CMK (cell line): ENCODE measurements around the gene MAP4K2.

Experiments used
- DNase-seq: peaks from one replicate; pipeline ENCODE4 v3.0.0-alpha.2; 2010; ENCODE audit warnings: low read depth

MAP4K2 gene

DNA sequence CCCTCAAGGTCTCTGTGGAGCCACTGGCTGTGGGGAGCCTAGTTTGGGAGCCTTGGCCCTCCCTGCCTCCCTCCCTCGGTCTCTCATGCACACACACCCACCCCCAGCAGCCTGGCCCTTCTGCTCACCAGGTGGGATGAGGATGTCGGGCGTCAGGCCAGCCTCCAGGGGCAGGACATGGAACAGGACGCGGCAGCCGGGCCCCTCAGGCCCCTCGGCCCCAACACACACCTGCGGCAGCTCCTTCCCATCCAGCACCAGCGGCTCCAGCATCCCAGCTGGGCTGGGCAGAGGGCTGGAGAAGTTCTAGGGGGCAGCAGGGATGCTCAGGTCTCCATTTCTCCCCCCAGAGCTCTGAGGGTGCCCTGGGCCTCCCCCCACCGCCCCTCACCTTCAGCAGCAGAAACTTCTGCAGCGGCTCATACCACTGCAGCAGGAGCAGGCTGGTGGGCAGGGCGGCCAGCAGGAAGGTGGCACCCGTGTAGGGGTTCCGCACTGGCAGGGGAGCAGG is 11.2 kb downstream of the MAP4K2 start:
- DNase-seq = no peak

DNA sequence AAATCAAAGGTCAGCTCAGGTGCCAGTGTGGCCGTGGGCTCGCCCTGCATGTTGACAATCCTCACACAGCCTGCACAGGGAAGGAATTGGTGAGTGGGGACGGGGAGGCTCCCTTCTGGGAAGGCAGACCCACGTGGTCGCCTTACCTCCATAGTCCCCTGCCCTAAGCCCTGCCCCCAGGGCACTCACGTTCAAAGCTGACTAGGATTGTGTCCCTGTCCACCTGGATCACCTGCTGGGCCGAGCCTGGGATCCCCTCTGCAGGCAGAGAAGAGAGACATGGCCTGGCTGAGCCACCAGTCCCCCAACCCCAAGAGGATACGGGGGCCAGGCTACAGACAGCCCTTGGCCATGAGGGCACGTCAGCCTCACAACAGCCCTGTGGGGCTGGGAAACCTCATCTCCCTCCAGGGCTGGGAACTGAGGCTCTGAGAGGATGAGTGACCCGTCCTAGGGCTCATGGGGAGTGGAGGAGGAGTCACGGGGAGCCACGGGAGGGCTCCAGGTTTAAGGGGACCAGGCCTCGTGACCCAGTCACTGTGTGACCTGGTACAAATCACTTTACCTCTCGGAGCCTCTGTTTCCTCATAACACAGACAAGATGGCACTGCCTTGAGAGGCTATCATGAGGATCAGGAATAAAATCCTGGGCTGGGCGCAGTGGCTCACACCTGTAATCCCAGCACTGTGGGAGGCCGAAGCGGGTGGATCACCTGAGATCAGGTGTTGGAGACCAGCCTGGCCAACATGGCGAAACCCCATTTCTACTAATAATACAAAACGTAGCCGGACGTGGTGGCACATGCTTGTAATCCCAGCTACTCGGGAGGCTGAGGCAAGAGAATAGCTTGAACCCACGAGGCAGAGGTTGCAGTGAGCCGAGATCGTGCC is 12.6 kb downstream of the MAP4K2 start:
- DNase-seq = no peak

DNA sequence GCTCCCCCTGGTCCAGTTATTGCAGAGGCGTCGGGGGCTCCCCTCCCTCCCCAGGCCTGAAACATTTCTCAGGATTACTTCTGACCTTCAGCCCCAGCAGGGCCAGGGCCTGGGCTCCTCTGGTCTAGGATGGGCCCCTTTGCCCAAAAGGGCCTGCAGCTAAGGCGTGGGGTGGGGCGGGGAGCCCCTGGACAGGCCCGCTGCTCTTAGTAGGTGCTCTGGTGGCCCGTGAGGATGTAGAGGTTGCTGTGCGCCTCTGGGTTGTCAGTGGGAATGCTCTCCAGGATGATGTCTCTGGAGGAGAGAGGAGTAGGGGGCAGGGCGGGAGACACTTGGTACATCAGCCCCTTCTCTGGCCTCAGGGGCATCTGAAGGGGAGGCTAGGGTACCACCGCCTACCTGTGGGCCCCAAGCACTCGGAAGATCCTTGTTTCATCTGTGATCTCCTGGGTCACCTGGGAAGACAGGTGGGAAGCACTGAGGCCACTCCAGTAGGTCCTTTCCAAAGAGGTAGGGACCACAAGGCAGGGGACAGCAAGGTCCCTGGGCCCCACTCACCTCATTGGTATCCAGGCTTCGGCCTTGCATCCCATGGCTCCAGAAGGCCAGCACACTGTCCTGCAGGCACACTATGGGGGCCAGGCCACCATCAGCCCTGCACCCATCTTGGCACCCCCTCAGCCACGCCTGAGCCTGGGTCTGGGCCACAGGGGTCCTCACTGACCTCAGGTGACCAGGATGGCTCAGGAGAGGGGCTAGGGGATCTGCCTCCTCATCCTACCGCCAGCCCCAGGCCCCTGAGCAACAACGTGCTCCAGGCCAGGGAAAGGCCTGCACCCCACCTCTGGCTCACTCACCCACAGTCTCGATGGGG is 13.4 kb downstream of the MAP4K2 start:
- no peak for DNase-seq

DNA sequence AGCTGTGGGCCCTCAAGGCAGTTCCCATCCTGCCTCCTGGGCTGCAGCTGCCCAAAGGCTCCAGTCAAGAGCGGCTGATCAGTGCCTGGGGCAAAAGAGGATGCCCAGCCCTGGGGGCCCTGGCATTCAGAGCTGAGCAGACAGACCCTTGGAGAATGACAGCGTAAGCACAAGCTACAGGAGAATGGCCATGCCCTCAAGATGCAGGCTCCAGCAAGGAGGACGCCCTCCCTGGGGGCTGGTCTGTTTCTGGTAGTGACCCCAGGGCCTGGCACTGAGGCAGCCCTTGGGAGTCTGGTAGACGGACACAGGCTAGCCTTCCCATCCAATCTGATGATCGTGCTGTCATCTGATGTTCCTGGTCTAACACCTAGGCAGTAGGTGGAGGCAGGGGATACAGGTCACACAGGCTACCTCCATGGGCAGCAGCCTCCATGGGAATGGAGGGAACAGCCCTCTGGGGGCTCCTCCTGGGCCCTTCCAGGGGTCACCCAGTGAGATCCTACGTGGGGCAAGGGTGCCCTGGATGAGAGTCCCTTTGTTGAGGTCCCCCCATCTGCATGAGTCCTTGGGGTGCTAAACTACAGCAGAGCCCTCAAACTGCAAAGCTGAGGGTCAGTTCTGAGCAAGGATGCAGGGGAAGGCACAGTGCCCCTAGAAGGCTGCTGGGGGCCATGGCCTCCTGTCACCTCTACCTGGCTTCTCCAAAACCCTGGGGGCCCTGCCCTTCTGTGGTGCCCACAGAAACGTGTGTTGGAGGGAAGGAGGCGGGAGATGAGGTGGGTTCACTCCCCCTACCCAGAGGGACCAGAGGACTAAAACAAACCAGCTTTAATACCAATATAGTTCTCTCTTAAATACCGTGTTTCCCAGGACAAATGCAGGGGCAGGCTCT is 14.4 kb downstream of the MAP4K2 start:
- DNase-seq = no peak

DNA sequence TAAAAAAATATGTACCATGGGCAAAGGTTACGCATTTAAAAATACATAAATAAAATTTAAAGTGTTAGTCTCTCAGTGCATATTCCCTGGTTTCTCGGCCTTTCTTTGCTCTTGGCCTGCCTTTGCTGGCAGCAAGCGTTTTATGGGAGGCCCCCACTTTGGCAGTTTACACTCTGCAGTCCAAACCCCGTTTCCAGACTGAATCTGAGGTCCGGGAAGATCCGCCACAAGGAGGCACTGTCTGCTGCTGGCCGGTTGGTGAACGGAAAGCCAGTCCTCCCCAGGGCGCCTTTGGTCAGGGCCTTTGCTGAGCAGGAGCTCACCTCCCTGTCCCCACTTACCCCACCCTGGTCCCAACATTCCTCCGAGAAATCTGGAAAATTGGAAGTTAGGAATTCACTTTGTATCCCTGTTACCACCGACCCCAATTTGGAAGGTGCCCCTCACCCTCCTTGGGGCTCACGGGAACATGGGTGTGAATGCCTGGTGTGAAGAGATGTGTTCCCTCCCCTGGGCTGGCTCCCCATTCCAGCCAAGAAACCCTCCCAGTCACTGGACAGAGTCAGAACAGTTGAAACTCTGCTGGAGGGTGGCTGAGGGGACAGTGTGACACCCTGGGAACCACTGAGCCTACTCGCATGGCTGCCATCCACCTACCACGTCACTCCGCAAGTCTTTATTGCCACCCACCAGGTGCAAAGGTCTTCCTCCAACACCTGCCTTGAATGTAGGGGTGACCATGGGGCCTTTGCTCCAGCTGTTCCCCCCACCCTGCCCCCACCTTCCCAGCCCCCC is 15.3 kb downstream of the MAP4K2 start:
- DNase-seq = no peak

DNA sequence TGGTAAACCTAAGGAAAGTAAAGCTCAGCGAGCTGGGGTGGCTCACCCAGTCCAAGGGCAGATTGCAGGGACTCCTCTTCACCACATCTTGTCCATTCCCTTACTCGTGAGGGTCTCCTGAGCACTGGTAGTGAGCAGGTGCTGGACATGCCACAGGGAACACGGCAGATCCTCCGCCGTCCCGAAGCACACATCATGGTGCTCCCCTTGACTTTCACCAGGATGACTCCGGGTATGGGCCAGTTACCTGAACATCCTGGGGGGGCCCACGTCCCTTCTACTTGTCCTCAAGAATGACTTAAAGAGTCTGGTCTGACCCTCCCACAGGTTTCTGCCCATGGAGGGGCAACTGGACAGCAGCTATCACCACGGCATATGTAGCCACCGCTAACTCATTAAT is 16.7 kb downstream of the MAP4K2 start:
- DNase-seq = no peak

DNA sequence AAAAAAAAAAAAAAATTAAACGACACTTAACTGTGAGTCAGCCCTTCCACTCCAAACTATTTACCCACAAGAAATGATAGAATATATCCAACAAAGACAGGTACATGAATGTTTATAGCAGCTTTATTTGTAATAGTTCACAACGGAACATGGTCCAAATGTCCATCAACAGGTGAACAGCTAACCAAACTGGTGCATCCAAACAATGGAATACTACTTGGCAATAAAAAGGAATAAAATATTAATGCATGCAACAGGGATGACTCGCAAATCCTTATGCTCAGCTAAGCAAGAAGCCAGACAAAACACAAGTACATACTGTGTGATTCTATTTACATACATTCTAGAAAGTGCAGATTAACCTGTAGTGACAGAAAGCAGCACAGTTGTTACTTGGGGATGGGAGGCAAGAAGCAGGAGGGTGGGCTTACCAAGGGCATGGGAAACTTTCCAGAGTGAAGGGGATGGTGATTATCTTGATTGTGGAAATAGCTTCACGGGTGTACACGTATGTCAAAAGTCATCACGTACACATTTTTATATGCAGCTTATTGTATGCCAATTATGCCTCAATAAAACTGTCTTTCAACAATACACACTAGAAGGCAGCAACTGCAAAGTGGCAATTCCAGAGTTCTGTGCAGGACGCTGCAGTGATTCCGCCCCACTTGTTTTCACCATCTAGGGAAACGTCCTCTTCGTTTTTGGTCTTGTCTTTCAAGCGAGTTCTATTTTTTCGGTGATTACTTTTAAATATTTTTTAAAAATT is 18.0 kb downstream of the MAP4K2 start:
- DNase-seq = no peak

DNA sequence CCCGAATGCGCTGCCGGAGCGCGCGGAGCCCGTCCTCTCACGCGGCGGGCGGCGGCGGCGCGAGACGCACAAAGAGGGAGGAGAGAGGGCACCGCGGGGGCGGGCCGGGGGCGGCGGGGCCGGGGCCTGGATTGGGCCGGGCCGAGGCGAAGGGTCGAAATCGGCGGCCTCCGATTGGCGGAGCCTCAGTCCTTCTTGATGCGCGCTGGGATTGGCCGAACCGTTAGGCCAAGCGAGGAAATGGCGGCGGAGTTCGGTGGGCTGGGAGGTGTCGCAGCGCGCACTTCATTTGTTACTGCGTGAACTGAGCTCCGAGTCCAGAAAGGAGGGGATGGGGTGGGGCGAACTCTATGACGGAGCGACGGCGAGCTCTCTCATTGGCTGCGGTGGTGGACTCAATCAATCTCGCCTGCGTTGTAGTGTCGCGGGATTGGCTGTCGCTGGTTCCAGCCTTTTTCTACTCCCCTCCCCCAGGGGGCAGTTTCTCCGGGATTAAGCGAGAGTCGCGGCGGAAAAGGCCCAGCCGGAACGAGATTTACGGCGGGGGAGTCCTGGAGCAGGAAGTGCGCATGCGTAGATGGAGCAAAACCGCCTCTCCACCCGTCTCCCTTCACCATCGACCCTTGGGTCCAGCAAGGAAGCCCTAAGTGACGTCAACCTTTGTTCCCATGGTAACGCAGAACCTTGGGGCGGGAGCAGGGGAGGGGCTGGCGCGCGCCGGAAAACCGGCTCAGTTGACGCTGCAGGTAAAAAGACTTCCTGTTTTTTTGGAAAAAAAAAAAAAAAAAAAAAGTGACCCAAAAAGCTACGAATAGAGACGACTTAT is 24.3 kb downstream of the MAP4K2 start, which contains the start of gene SF1:
Gene SF1, minus strand, starts transcription at position 70 of the 826 bp plus-strand sequence. CDS start 150 bp downstream, outside the sequence.
- DNase-seq = peak; percentile 96

DNA sequence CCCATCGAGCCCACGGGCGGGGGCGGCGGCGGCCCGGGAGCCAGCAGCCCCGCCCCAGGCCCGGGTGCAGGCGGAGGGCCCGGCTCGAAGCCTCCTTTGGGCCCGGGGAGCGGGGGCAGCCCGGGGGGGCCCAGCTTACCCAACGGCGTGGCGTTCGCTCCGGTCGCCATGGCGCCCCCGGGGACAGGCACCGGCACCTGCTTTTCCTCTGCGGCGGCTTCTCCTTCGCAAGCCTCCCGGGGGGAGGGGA is 24.9 kb downstream of the MAP4K2 start:
- no peak for DNase-seq

DNA sequence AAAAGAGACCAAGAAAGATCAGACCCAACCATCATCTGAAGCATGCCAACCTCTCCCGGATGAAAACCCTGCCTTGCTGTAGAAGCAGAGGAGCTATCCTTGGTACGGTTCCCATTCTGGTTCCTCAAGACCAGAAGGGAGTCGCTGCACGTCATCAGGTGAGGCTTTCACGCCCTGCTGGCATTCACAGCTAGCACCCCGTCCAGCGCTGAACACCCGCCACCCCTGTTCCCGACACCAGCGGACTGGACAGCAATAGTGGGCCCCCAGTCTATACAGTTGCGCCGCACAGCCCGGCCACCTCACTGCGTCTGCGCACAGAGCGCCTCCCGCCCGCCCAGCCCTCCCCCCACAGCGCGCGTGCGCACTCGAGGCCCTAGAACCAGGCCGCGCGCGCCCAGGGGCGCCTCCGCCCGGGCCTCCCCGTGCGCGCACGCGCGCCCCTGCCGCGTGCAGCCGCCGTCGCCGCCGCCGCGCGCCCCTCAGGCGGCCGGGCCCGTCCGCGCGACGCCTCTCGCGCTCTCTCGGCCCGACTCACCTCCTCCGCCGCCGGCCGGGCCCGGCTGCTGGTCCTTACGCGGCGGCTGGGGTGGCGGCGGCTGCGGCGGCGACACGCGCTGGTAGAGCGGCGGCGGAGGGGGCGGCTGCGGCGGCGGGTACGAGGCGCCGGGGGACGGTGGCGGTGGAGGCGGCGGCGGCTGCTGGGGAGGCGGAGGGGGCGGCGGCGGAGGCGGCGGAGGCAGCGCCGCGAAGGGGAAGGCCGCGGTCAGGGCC is 25.4 kb downstream of the MAP4K2 start:
- DNase-seq = no peak

DNA sequence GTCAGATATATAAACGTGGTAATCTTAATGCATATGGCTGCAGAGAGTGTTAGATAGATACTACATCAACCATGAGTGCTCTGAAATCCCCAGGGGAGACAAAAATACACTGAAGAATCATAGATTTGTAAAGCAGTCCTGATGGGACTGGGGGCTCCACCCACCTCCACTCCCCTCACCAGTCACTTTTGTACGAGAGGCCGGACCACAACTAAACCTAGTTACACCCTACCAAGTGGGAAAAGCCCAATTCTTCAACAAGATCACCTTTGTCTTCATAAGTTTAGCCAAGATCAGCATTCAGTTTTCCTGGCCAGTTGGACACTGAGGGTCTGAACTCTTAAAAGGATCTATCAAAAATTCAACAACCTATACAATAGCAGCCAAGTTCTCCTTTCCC is 26.1 kb downstream of the MAP4K2 start:
- no peak for DNase-seq

DNA sequence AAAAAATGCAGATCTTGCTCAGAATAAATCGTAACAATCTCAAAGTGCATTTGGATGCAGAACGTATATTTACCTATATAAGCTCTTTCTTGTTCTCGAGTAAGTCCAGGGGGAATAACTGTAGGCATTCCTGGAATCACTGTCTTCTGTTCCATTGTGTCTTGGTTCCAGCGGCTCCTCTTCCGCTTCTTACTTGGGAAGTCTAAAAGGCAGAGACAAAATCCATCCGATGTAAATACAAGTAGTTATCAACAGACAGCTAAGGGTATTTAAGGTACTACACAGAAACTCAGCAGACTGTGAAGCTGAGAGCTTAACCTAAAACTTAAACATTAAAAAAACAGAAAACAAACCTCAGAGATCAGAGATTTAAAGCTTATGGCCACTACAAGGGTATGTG is 26.6 kb downstream of the MAP4K2 start:
- no peak for DNase-seq

DNA sequence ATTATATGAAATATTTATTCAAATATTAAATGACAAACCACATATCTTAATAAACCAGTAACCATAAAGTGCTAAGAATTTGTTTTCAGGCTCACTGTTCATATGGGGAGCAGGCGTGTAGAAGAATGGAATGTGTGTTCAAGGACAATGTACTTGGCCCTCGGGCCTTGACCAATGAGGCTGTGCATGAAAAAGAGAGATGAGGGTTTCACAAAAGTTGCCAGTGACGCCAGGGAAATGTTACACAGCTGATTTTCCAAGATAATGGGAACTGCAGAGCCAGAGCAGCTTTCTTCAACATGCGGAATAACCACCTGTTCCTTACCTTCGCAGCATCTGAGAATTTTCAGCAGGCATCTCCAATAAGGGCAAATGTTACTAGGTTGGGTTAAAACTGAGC is 28.9 kb downstream of the MAP4K2 start:
- DNase-seq = no peak

DNA sequence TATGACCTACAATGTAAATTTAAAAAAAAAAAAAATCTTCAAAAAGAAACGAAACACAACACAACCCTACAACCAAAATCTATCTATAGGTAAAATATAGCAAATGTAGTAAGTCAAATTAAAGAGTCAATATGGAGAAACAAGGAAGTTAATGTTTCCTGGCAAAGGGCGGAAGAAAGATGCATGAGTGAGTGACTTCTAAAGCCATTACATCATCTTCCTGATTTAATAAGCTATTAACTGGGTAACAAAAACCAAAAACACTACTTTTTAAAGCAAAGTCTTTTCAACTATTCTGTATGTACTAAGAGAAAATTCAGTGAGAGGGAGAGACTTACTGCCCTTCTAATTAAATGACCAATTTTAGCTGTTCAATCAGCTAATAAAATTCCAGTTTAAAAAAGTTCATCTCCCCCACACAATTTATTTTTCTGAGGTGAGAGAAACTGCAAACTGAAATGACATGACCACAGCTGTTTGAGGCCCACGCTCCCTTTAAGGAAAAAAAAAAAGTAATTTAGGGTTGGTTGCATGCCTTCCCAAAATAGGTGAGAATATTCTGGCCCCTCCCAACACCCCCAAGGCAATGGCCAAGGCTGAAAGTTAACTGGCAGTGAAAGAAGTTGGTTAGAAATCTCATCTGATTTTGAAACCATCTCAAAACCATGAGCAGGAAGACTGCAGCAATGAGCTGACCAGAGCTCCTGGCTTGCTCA is 30.6 kb downstream of the MAP4K2 start:
- no peak for DNase-seq

DNA sequence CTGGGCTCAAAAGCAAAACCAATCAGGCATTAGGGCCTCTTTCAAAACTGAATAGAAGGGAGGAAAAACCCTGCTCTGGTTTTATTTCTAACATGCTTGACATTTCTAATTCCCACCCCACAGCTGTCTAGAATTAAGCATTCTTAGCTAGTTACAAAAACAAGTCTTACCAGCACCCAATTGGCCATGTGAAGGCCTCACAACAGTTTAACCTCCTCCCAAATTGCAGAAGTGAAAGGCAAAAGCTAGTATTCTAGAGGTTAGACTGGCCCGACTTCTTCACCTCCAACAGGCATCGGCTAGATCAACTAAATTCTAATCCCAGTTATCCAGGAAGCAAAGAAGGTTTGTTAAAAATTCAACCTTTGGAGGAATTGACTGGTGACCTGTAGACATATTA is 31.2 kb downstream of the MAP4K2 start:
- DNase-seq = no peak

DNA sequence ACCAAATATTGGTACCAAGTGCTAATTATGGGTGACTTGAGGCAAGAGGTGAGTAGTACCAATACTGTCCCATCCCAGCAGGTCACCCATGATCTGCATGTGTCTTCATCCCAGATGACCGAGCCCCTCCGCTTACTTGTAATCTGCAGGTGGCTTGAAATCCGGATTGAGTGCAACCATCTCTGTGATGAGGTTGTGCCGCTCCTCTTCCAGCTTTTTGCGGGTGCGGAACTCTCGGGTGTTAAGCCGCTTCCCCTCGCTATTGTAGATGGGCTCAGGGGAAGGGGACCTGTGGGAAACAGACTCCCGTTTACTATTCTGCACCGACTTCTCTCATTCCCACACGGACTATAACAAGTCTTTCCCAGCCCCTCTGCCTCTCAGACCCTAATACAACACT is 32.9 kb downstream of the MAP4K2 start:
- DNase-seq = no peak

DNA sequence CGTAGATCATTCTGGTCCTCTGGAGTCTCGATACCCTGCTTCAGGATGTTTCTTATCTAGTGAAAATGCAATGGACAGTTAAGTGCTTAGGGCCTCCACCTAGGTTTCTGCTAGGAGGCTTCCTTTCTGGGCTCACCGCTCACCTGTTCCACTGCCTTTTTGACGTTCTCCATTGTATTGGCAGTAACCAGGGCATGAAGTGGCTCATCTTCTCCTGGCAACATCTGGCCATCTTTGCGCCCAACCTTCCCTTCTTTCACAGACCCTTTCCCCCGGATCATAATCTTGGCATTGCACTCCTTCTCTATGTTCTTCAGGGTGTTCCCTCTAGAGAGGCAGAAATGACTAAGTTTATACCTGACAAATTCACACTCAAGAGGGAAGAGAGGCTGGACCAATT is 33.7 kb downstream of the MAP4K2 start:
- DNase-seq = no peak

DNA sequence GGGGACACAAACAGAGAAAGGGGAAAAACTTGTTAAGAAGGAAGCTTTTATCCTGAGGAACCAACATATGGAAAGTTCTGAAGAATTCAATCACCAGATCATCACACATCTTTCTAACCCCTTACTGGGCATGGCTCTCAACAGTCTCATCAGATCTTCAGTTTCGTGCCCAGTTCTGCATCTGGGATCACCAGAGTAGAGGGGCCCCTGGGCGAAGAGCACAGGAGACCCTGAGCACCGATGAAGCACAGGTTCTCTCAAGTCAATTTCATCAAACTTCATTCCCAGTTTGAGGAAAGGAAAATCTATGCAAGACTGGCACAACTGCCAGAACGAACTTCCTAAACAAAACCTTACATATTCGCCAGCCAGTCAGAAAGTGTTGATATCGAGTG is 34.7 kb downstream of the MAP4K2 start:
- no peak for DNase-seq
